Measurements from ENCODE around the gene COMMD7. TPM values are rescaled to one million over a fixed set of nuclear protein-coding genes. Genes with fewer than 3 reads are reported as not detected.
A peak's percentile ranks its signal among the peaks of the same experiment; 100 is the strongest.

Gene COMMD7
- total and polyA plus RNA-seq, 9 of the 15 experiments (the other 6 are each of a cell fraction or from before 2014, with no cell fraction given), result 11.9 to 69.1 (median 34.7) TPM

- TF ChIP-seq SAFB (IDR thresholded peaks at IDR 0.05; ENCODE audit: borderline replicate concordance, low read depth, low read length), result no peak
- no peak for TF ChIP-seq KAT8 (IDR thresholded peaks at IDR 0.05; ENCODE audit: low read depth)
- peak; percentile 76 for TF ChIP-seq ZNF384 (IDR thresholded peaks at IDR 0.05; ENCODE audit: low read depth, low read length)
- peak; percentile 58; the same call in 1 of the 2 replicates for TF ChIP-seq SMARCE1 (IDR thresholded peaks at IDR 0.05)
- peak; percentile 31; the same call in 1 of the 2 replicates for TF ChIP-seq CXXC5 (CRISPR knock-in tag; IDR thresholded peaks at IDR 0.05)
- TF ChIP-seq ATF3 (IDR thresholded peaks at IDR 0.05), result peak; percentile 98
- no peak for TF ChIP-seq ATF3 (CRISPR knock-in tag; conservative IDR thresholded peaks at IDR 0.05)
- no peak for TF ChIP-seq ZNF609 (CRISPR knock-in tag; IDR thresholded peaks at IDR 0.05; ENCODE audit: borderline replicate concordance)
- TF ChIP-seq BDP1 (IDR thresholded peaks at IDR 0.05; ENCODE audit: insufficient read depth, insufficient read length), result no peak
- TF ChIP-seq NR2C2 (CRISPR knock-in tag; IDR thresholded peaks at IDR 0.05), result no peak
- TF ChIP-seq NR2C2 (tag; IDR thresholded peaks at IDR 0.05), result peak; percentile 42; the same call in 1 of the 2 replicates
Observed at GRCh38 chr20:32672394-32672981, 70.8 kb downstream of the COMMD7 start (continued).
